Measurements from ENCODE around the gene ZCCHC7.
"Not testable (repeated sequence)": the region's sequence is repeated elsewhere in the genome, so short reads cannot be mapped to it uniquely, and the experiment has no call there.

ZCCHC7 gene

GRCh38 chr9:37290366-37290939 lies 170.1 kb downstream of the ZCCHC7 start:
- DNase-seq (ENCODE audit: extremely low read depth, low read depth), result no peak
- TF ChIP-seq CTCF (IDR thresholded peaks at IDR 0.05; ENCODE audit: low read depth, low read length), result no peak

GRCh38 chr9:37290940-37291485 lies 170.6 kb downstream of the ZCCHC7 start:
- peak; percentile 29 for DNase-seq (ENCODE audit: extremely low read depth, low read depth)
- TF ChIP-seq CTCF (IDR thresholded peaks at IDR 0.05; ENCODE audit: low read depth, low read length), result no peak

- DNase-seq (ENCODE audit: extremely low read depth, low read depth), result not testable (repeated sequence)
Observed at GRCh38 chr9:37291612-37292238, 171.4 kb downstream of the ZCCHC7 start.

GRCh38 chr9:37292896-37293295 lies 172.5 kb downstream of the ZCCHC7 start:
- no peak for TF ChIP-seq CTCF (IDR thresholded peaks at IDR 0.05; ENCODE audit: low read depth, low read length)
- no peak for DNase-seq (ENCODE audit: extremely low read depth, low read depth)

GRCh38 chr9:37293664-37294524 lies 173.5 kb downstream of the ZCCHC7 start:
- peak; percentile 55 for DNase-seq (ENCODE audit: extremely low read depth, low read depth)
- no peak for TF ChIP-seq CTCF (IDR thresholded peaks at IDR 0.05; ENCODE audit: low read depth, low read length)

GRCh38 chr9:37295178-37295577 lies 174.8 kb downstream of the ZCCHC7 start:
- no peak for DNase-seq (ENCODE audit: extremely low read depth, low read depth)
- TF ChIP-seq CTCF (IDR thresholded peaks at IDR 0.05; ENCODE audit: low read depth, low read length), result no peak

GRCh38 chr9:37295796-37296195 lies 175.4 kb downstream of the ZCCHC7 start:
- no peak for DNase-seq (ENCODE audit: extremely low read depth, low read depth)
- TF ChIP-seq CTCF (IDR thresholded peaks at IDR 0.05; ENCODE audit: low read depth, low read length), result no peak
